HCT116 (cell line): ENCODE data around the gene NF1. TPM values are rescaled to one million over a fixed set of nuclear protein-coding genes. Genes with fewer than 3 reads are reported as not detected.

Source experiments
- ATAC-seq: fragments of 200-7000 bp; cut with Tn5 transposase; 2 replicates; pipeline ENCODE4 v1.9.1; 2020; ENCODE audit warnings: mild to moderate bottlenecking, moderate library complexity
- BruUV-seq: library from RNA; stranded (reverse); fragments of 400-500 nt; replicated peaks from 2 replicates; lab custom pipeline; 2021; lab: Mats Ljungman, UMichigan
- CTCF ChIA-PET: fragments of 300-600 bp; sonication (Branson Sonifier 250); formaldehyde crosslinking; loops from one replicate; lab custom pipeline; 2021; ENCODE audit warnings: antibody characterized with exemption; lab: Charles Lee
- POLR2A ChIA-PET: fragments of 300-600, 350-600 bp; sonication (Branson Sonifier 250); formaldehyde crosslinking; loops from one replicate; lab custom pipeline; 2021; ENCODE audit warnings: antibody characterized with exemption; lab: Charles Lee
- RAD21 ChIA-PET, 2 experiments: fragments of 300-600 bp; sonication (Branson Sonifier 250); formaldehyde crosslinking; loops; one replicate each; lab custom pipeline; 2023; ENCODE audit warnings: low total read pairs in 2 of 2; ENCODE audit not compliant: uncharacterized antibody in 2 of 2, unreplicated experiment in 2 of 2, low non-redundant PET in 1 of 2; lab: Charles Lee
- DNase-seq: peaks from one replicate; pipeline ENCODE4 v3.0.0-alpha.2; 2010; ENCODE audit warnings: low read depth, low spot score
- H2AFZ ChIP-seq: fragments of 200-600 bp; shearing (Covaris generic), sonication (generic); 2 replicates; pipeline ENCODE4 v1.6.1; 2017; ENCODE audit warnings: low read depth, mixed run types, mixed read lengths, antibody characterized with exemption, low read length; ENCODE audit not compliant: poor library complexity, severe bottlenecking
- H3K27ac ChIP-seq: 2 replicates; pipeline ENCODE4 v1.5.1; 2012; ENCODE audit warnings: low read depth, low read length
- H3K27me3 ChIP-seq: fragments of 200-600 bp; sonication (generic); 2 replicates; pipeline ENCODE4 v1.6.1; 2016; ENCODE audit warnings: mixed run types, low read length, mixed read lengths; ENCODE audit not compliant: insufficient read depth
- H3K36me3 ChIP-seq, 2 experiments: fragments of 200-500 bp in 1 of 2; fragments of 200-600 bp in 1 of 2; sonication (Bioruptor generic) in 1 of 2; sonication (generic) in 1 of 2; 2 replicates each; pipeline versions ENCODE4 v1.5.1 to v1.6.1; 2014 to 2016; ENCODE audit warnings: low read length in 2 of 2, inconsistent platforms in 1 of 2, mixed read lengths in 1 of 2, mixed run types in 1 of 2; ENCODE audit not compliant: insufficient read depth in 2 of 2, control insufficient read depth in 1 of 2
- H3K4me1 ChIP-seq, 2 experiments: fragments of 200-600 bp in 1 of 2; sonication (generic) in 1 of 2; 2 replicates each; pipeline versions ENCODE4 v1.5.1 to v1.6.1; 2012 to 2017; ENCODE audit warnings: low read length in 2 of 2, inconsistent platforms in 1 of 2, mild to moderate bottlenecking in 1 of 2, mixed read lengths in 1 of 2, mixed run types in 1 of 2, moderate library complexity in 1 of 2; ENCODE audit not compliant: insufficient read depth in 2 of 2, control insufficient read depth in 1 of 2
- H3K4me2 ChIP-seq: fragments of 200-600 bp; sonication (generic); 2 replicates; pipeline ENCODE4 v1.6.1; 2017; ENCODE audit warnings: mixed run types, low read length, mixed read lengths
- H3K4me3 ChIP-seq, 2 experiments: fragments of 200-600 bp in 1 of 2; sonication (generic) in 1 of 2; replicated peaks in 1 of 2; 2 replicates each; pipeline ENCODE4 v1.5.1; 2011 to 2016; ENCODE audit warnings: low read length in 2 of 2, control low read depth in 1 of 2, low read depth in 1 of 2, mild to moderate bottlenecking in 1 of 2, mixed read lengths in 1 of 2, mixed run types in 1 of 2
- H3K79me2 ChIP-seq: fragments of 200-600 bp; sonication (generic); 2 replicates; pipeline ENCODE4 v1.6.1; 2017; ENCODE audit warnings: mild to moderate bottlenecking, mixed run types, low read length, moderate library complexity, mixed read lengths; ENCODE audit not compliant: insufficient read depth
- H3K9ac ChIP-seq: fragments of 200-600 bp; sonication (generic); 2 replicates; pipeline ENCODE4 v1.6.1; 2016; ENCODE audit warnings: low read length, mixed read lengths
- H3K9me2 ChIP-seq: fragments of 200-600 bp; sonication (generic), shearing (Covaris generic); 2 replicates; pipeline ENCODE4 v1.6.1; 2017; ENCODE audit warnings: mixed run types, mild to moderate bottlenecking, moderate library complexity; ENCODE audit not compliant: insufficient read depth
- H3K9me3 ChIP-seq, 2 experiments: fragments of 200-500 bp in 1 of 2; fragments of 200-600 bp in 1 of 2; sonication (Bioruptor generic) in 1 of 2; sonication (generic) in 1 of 2; 2 replicates each; pipeline ENCODE4 v1.6.1; 2014 to 2017; ENCODE audit warnings: low read length in 2 of 2, mixed read lengths in 2 of 2, inconsistent platforms in 1 of 2, low read depth in 1 of 2, mild to moderate bottlenecking in 1 of 2, mixed run types in 1 of 2, moderate library complexity in 1 of 2; ENCODE audit not compliant: control insufficient read depth in 1 of 2, insufficient read depth in 1 of 2
- H4K20me1 ChIP-seq: fragments of 200-600 bp; sonication (generic), shearing (Covaris generic); 2 replicates; pipeline ENCODE4 v1.6.1; 2017; ENCODE audit warnings: mixed run types, mild to moderate bottlenecking, moderate library complexity; ENCODE audit not compliant: insufficient read depth
- CBX3 ChIP-seq: IDR thresholded peaks from 2 replicates; pipeline ENCODE4 v1.6.1; 2012; ENCODE audit warnings: low read depth
- EGR1 ChIP-seq: IDR thresholded peaks from 2 replicates; pipeline ENCODE4 v1.6.1; 2012; ENCODE audit warnings: low read depth
- JUND ChIP-seq: IDR thresholded peaks from 2 replicates; pipeline ENCODE4 v1.6.1; 2012
- MAX ChIP-seq: IDR thresholded peaks from 2 replicates; pipeline ENCODE4 v1.6.1; 2012
- RAD21 ChIP-seq: IDR thresholded peaks from 2 replicates; pipeline ENCODE4 v1.6.1; 2012; ENCODE audit warnings: low read depth, mild to moderate bottlenecking
- REST ChIP-seq: IDR thresholded peaks from 2 replicates; pipeline ENCODE4 v1.6.1; 2012; ENCODE audit warnings: low read depth
- SP1 ChIP-seq: IDR thresholded peaks from 2 replicates; pipeline ENCODE4 v1.6.1; 2012; ENCODE audit warnings: low read depth
- ZFX ChIP-seq: fragments of 450-650 bp; IDR thresholded peaks from 2 replicates; pipeline ENCODE4 v1.6.1; 2017
- intact Hi-C: fragments of 100-400 bp; cut with micrococcal nuclease; formaldehyde crosslinking; loops from 2 replicates; pipeline ENCODE4 v1.10.0; 2022
- total RNA-seq: library from RNA; stranded (reverse); gene quantifications from one replicate; pipeline ENCODE4 v1.2.1, GENCODE V29; 2021; ENCODE audit not compliant: unreplicated experiment
- TF ChIP-seq, protein P1 (sequence below), 3 experiments: fragments of 200-600 bp in 1 of 3; sonication (generic) in 1 of 3; IDR thresholded peaks in 2 of 3; conservative IDR thresholded peaks in 1 of 3; 2 replicates each; pipeline ENCODE4 v1.5.1; 2012 to 2017; ENCODE audit warnings: low read depth in 2 of 3, low read length in 2 of 3, antibody characterized with exemption in 1 of 3, borderline replicate concordance in 1 of 3, control low read depth in 1 of 3, mild to moderate bottlenecking in 1 of 3, mixed read lengths in 1 of 3, mixed run types in 1 of 3, moderate library complexity in 1 of 3; ENCODE audit not compliant: insufficient read depth in 1 of 3

The NF1 gene
- total RNA-seq, 1 experiment from 2014 or later = 20.8 TPM

DNA sequence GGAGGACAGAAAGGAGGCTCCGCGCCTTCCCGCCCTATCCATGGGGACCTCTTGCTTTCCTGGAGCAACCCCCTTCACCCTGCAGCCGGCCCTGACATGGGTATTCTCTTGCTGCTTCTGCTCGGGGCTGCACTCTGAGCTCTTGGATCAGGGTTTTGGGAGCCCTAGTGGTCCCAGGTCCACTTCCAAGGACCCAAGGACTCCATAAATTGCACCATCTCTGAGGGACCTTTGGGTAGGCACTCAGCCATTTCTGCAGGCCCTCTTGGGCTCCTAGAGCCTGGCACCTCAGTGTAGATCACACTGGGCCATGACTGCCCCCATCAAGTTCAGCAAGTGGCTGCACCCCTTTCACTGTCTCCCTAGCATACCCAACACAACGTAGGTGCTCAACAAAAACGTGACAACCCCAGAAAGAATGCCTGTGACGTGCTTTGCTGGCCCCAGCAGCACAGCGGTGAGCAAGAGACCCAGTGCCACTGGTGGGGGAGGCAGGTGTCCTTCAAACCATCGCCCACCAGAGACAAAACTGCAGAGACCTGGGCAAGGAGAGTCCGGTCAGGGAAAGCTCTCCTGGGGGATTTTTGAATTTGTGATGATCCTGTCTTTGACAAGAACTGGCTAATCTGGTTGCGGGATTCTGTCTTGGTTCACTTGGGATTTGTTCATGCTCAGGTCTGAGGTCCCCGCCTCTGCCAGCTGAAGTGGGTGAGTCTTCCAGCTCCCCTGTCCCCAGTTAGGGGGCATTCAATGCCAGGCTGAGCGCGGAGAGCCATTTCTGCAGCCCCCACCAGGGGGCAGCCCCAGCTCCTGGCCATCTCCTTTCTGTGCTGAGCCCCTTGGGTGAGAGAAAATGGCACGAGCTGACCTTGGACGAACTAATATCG is 294.2 kb downstream of the NF1 start:
- TF ChIP-seq, protein P1, sequence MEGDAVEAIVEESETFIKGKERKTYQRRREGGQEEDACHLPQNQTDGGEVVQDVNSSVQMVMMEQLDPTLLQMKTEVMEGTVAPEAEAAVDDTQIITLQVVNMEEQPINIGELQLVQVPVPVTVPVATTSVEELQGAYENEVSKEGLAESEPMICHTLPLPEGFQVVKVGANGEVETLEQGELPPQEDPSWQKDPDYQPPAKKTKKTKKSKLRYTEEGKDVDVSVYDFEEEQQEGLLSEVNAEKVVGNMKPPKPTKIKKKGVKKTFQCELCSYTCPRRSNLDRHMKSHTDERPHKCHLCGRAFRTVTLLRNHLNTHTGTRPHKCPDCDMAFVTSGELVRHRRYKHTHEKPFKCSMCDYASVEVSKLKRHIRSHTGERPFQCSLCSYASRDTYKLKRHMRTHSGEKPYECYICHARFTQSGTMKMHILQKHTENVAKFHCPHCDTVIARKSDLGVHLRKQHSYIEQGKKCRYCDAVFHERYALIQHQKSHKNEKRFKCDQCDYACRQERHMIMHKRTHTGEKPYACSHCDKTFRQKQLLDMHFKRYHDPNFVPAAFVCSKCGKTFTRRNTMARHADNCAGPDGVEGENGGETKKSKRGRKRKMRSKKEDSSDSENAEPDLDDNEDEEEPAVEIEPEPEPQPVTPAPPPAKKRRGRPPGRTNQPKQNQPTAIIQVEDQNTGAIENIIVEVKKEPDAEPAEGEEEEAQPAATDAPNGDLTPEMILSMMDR (IDR thresholded peaks at IDR 0.05 in 2 of 3, conservative IDR thresholded peaks at IDR 0.05 in 1 of 3; ENCODE audit: borderline replicate concordance in 1 of 3, insufficient read depth in 1 of 3, low read depth in 2 of 3, low read length in 2 of 3) = peak; percentile 69 to 89 (median 78); a peak in 5 of 6 replicates
- TF ChIP-seq ZFX (no peak), EGR1 (no peak), SP1 (no peak), MAX (no peak), JUND (no peak), RAD21 (peak; percentile 72), REST (no peak), CBX3 (no peak)
- DNase-seq (no peak), ATAC-seq (peak; percentile 89)
- no peak overlapping the region for H3K9ac ChIP-seq
- POLR2A ChIA-PET = interaction anchor here (1.3 kb wide), 1 partner anchor 128 kb away, joined by 3 read pairs; no protein-coding TSS in a partner anchor
- no peak overlapping the region for H2AFZ ChIP-seq
- intact Hi-C loops = loop anchor here (1.0 to 5.0 kb wide), 2 partner anchors 136 to 453 kb away; no protein-coding TSS in a partner anchor
- H3K27ac ChIP-seq = no peak overlapping the region
- no peak overlapping the region for H3K4me3 ChIP-seq
- H3K79me2 ChIP-seq = no peaks in the 10 kb centered on the region
- no peaks in the 10 kb centered on the region for H3K27me3 ChIP-seq
- BruUV-seq = no TSS peak
- no peaks in the 10 kb centered on the region for H4K20me1 ChIP-seq
- RAD21 ChIA-PET = interaction anchor here (0.5 to 1.3 kb wide), 5 partner anchors 9 to 505 kb away, joined by 3 to 7 read pairs (median 4); no protein-coding TSS in a partner anchor
- H3K4me2 ChIP-seq = no peak overlapping the region
- no peaks in the 10 kb centered on the region for H3K9me3 ChIP-seq
- no peaks in the 10 kb centered on the region for H3K36me3 ChIP-seq
- H3K4me1 ChIP-seq = no peaks in the 10 kb centered on the region
- H3K9me2 ChIP-seq = no peaks in the 10 kb centered on the region
- CTCF ChIA-PET = interaction anchor here (0.6 to 2.4 kb wide), 9 partner anchors 9 to 493 kb away, joined by 3 to 16 read pairs (median 6); no protein-coding TSS in a partner anchor
